HFFc6 (cell line): ENCODE data around the gene CAVIN1. TPM values are rescaled to one million over a fixed set of nuclear protein-coding genes. Genes with fewer than 3 reads are reported as not detected.
"Not testable (repeated sequence)": the region's sequence is repeated elsewhere in the genome, so short reads cannot be mapped to it uniquely, and the experiment has no call there.

Experiments
- DNase-seq: peaks from one replicate; pipeline ENCODE4 v3.0.0-alpha.2; 2018
- H3K27ac Mint-ChIP-seq: 2 replicates; pipeline ENCODE4 v1.8.0; 2020; ENCODE audit warnings: mild to moderate bottlenecking, mixed read lengths
- H3K27me3 Mint-ChIP-seq: 2 replicates; pipeline ENCODE4 v1.8.0; 2021; ENCODE audit warnings: mild to moderate bottlenecking, moderate library complexity, mixed read lengths; ENCODE audit not compliant: insufficient read depth
- H3K36me3 Mint-ChIP-seq: 2 replicates; pipeline ENCODE4 v1.8.0; 2021; ENCODE audit warnings: low read depth, mixed read lengths
- H3K4me1 Mint-ChIP-seq: 2 replicates; pipeline ENCODE4 v1.8.0; 2020; ENCODE audit warnings: low read depth, mixed read lengths
- H3K4me3 Mint-ChIP-seq: 2 replicates; pipeline ENCODE4 v1.8.0; 2020; ENCODE audit warnings: mild to moderate bottlenecking, moderate library complexity, mixed read lengths
- H3K9me3 Mint-ChIP-seq: 2 replicates; pipeline ENCODE4 v1.8.0; 2020; ENCODE audit warnings: mild to moderate bottlenecking, mixed read lengths
- CTCF ChIP-seq: fragments of 200-600 bp; sonication (generic); IDR thresholded peaks from 2 replicates; pipeline ENCODE4 v1.5.0; 2021; ENCODE audit warnings: antibody characterized with exemption, mild to moderate bottlenecking
- total RNA-seq, 6 experiments: library from RNA; stranded (reverse); fragmentation: NEBNext Ultra II Directional; extraction: Animal tissue kit (Norgen Biotek cat#: 25700); gene quantifications; 2 replicates in 1 of 6; 3 replicates in 5 of 6; pipeline ENCODE4 v1.2.3, GENCODE V29; 2021

CAVIN1 gene
- total RNA-seq, 6 experiments from 2014 or later, result 1,059 to 1,221 (median 1,100) TPM

GRCh38 chr17:42363231-42363630, 59.8 kb downstream of the CAVIN1 start:
- TF ChIP-seq CTCF, result no peak
- Mint-ChIP-seq H3K36me3 (peaks cover 11% of the 10 kb centered on the region), H3K4me1 (peaks cover 71% of the 10 kb centered on the region), H3K4me3 (no peak overlapping the region), H3K27ac (no peak overlapping the region), H3K27me3 (peaks cover 6% of the 10 kb centered on the region), H3K9me3 (no peaks in the 10 kb centered on the region)
- DNase-seq, result no peak

- H3K4me3 Mint-ChIP-seq, result no peak overlapping the region
- DNase-seq, result no peak
- H3K36me3 Mint-ChIP-seq, result peaks cover 11% of the 10 kb centered on the region
- no peak for TF ChIP-seq CTCF
- H3K27ac Mint-ChIP-seq, result no peak overlapping the region; the same call in 1 of the 2 replicates
- peaks cover 66% of the 10 kb centered on the region for H3K4me1 Mint-ChIP-seq
- H3K27me3 Mint-ChIP-seq, result peaks cover 6% of the 10 kb centered on the region
- H3K9me3 Mint-ChIP-seq, result no peaks in the 10 kb centered on the region
Observed at GRCh38 chr17:42362245-42362961, 60.7 kb downstream of the CAVIN1 start.

GRCh38 chr17:42361781-42362186, 61.3 kb downstream of the CAVIN1 start:
- no peaks in the 10 kb centered on the region for H3K9me3 Mint-ChIP-seq
- no peak overlapping the region for H3K4me3 Mint-ChIP-seq
- peaks cover 3% of the 10 kb centered on the region for H3K27me3 Mint-ChIP-seq
- no peak for TF ChIP-seq CTCF
- peaks cover 11% of the 10 kb centered on the region for H3K36me3 Mint-ChIP-seq
- DNase-seq, result no peak
- H3K27ac Mint-ChIP-seq, result no peak overlapping the region
- peaks cover 61% of the 10 kb centered on the region for H3K4me1 Mint-ChIP-seq

GRCh38 chr17:42360388-42360787, 62.7 kb downstream of the CAVIN1 start:
- Mint-ChIP-seq H3K4me1 (peaks cover 57% of the 10 kb centered on the region), H3K36me3 (peaks cover 11% of the 10 kb centered on the region), H3K27ac (peak overlapping the region; percentile 11; the same call in 1 of the 2 replicates)
- peak; percentile 30 for DNase-seq
- not testable (repeated sequence) for H3K27me3 Mint-ChIP-seq, H3K4me3 Mint-ChIP-seq, H3K9me3 Mint-ChIP-seq

- no peak for DNase-seq
- Mint-ChIP-seq H3K27ac (no peak overlapping the region), H3K4me3 (no peak overlapping the region), H3K9me3 (no peaks in the 10 kb centered on the region), H3K36me3 (peaks cover 6% of the 10 kb centered on the region; the same call in 1 of the 2 replicates), H3K4me1 (peaks cover 49% of the 10 kb centered on the region), H3K27me3 (peaks cover 3% of the 10 kb centered on the region)
- no peak for TF ChIP-seq CTCF
Observed at GRCh38 chr17:42359133-42359532, 63.9 kb downstream of the CAVIN1 start.

GRCh38 chr17:42358434-42358833, 64.6 kb downstream of the CAVIN1 start:
- Mint-ChIP-seq H3K4me1 (peaks cover 48% of the 10 kb centered on the region), H3K27me3 (peaks cover 3% of the 10 kb centered on the region), H3K36me3 (peaks cover 6% of the 10 kb centered on the region; the same call in 1 of the 2 replicates), H3K27ac (no peak overlapping the region), H3K4me3 (no peak overlapping the region), H3K9me3 (no peaks in the 10 kb centered on the region)
- DNase-seq, result no peak
- TF ChIP-seq CTCF, result no peak
